Measurements from ENCODE around the gene SHPK.

DNA sequence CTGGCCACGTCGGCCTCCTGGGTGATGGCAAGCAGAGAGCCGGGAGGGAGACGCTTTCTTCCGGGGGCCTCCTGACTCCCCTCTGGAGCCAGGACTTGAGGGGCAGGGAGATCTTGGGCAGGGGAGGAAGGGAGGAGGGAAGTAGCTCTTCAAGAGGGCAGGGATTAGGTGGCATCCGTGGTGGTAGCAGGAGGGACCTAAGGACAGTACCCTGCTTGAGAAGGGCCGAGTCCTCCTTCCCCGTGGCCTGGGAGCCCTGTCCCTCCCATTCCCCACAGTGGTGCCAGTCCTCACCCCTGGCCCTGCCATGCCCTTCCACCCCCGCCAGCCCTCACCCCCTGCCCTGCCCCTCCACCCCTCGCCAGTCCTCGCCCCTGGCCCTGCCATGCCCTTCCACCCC, 19.7 kb upstream of the SHPK start:
- TF ChIP-seq EZH2phosphoT487 (IDR thresholded peaks at IDR 0.05; ENCODE audit: low read length): no peak
- TF ChIP-seq CTCF (IDR thresholded peaks at IDR 0.05; ENCODE audit: low read length): no peak

All from MM.1S (cell line).